Measurements from ENCODE around the gene MTFR1L. TPM values are rescaled to one million over a fixed set of nuclear protein-coding genes. Genes with fewer than 3 reads are reported as not detected.

Gene MTFR1L
- total RNA-seq, 1 experiment from 2014 or later, result 23.2 TPM

DNA sequence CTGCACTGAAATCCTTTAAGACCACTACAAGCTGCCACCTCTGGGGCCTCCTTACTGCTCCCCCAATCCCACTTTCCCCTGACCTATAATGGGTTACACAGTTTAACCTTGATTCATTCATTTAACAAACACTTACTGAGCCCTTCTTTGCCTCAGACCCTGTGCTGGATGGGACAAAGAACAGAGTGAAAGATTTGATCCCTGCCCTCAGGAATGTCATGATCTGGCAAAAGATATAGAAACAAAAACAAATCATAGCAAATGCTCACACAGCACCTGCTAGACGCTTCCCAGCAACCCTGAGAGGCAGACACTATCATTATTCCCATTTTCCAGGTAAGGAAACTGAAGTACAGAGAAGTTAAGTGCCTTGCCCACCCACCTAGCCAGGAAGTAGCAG, 46.5 kb downstream of the MTFR1L start:
- H3K4me1 Mint-ChIP-seq (ENCODE audit: low read depth, unreplicated experiment), result peaks cover 16% of the 10 kb centered on the region
- TF ChIP-seq, protein P1, sequence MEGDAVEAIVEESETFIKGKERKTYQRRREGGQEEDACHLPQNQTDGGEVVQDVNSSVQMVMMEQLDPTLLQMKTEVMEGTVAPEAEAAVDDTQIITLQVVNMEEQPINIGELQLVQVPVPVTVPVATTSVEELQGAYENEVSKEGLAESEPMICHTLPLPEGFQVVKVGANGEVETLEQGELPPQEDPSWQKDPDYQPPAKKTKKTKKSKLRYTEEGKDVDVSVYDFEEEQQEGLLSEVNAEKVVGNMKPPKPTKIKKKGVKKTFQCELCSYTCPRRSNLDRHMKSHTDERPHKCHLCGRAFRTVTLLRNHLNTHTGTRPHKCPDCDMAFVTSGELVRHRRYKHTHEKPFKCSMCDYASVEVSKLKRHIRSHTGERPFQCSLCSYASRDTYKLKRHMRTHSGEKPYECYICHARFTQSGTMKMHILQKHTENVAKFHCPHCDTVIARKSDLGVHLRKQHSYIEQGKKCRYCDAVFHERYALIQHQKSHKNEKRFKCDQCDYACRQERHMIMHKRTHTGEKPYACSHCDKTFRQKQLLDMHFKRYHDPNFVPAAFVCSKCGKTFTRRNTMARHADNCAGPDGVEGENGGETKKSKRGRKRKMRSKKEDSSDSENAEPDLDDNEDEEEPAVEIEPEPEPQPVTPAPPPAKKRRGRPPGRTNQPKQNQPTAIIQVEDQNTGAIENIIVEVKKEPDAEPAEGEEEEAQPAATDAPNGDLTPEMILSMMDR (IDR thresholded peaks at IDR 0.05; ENCODE audit: unreplicated experiment), result no peak
- no peak overlapping the region for H3K27ac Mint-ChIP-seq (ENCODE audit: unreplicated experiment)
- no peaks in the 10 kb centered on the region for H3K27me3 Mint-ChIP-seq (ENCODE audit: unreplicated experiment)
- intact Hi-C loops (cut with micrococcal nuclease; ENCODE audit: unreplicated experiment), result no loop called here
- no TSS peak for BruUV-seq (replicated peaks)
- DNase-seq, result no peak
- H3K4me3 Mint-ChIP-seq (ENCODE audit: low read depth, unreplicated experiment), result no peak overlapping the region
- CTCF ChIA-PET, result no interaction called here
- peaks cover 30% of the 10 kb centered on the region for H3K36me3 Mint-ChIP-seq (ENCODE audit: insufficient read depth, unreplicated experiment)
- H3K9me3 Mint-ChIP-seq (ENCODE audit: low read depth, unreplicated experiment), result no peaks in the 10 kb centered on the region

DNA sequence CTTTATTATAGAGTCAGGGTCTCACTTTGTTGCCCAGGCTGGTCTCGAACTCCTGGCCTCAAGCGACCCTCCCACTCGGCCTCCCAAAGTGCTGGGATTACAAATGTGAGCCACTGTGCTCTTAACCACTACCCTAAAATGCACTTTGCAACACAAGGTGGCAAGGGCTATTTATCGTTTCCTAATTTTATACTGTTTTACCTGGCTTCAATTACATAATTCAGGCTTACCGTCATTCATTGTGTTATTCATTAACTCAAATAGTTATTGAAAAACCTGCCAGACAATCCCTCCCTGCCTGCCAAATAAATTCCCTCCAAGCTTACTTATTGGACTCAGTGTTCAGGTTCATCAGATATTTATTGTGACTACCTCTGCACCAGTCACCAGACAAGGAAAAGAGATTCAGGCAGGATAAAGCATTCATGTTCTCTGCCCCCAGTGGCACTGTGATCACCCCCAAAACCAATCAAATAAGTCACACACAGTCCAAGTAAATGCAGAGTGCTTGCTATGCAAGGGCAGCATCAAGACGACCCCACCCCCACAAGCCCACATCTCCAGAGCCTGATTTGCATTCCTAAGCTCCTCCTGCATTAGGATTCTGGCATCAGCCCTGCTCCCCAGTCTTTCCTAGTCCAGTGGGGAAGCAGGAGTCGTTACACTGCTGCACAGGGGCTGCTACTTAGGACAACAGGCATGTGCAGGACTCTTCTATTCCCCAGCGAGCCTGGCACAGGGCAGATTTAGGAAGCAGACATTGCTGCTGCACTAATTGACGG, 47.6 kb downstream of the MTFR1L start:
- DNase-seq, result peak; percentile 54
- Mint-ChIP-seq H3K4me1 (ENCODE audit: low read depth, unreplicated experiment) (peaks cover 10% of the 10 kb centered on the region), H3K27me3 (ENCODE audit: unreplicated experiment) (no peaks in the 10 kb centered on the region), H3K9me3 (ENCODE audit: low read depth, unreplicated experiment) (no peaks in the 10 kb centered on the region), H3K27ac (ENCODE audit: unreplicated experiment) (peak overlapping the region; percentile 89), H3K4me3 (ENCODE audit: low read depth, unreplicated experiment) (peak overlapping the region; percentile 36), H3K36me3 (ENCODE audit: insufficient read depth, unreplicated experiment) (peaks cover 30% of the 10 kb centered on the region)
- BruUV-seq (replicated peaks), result no TSS peak
- CTCF ChIA-PET, result interaction anchor here (0.6 to 1.3 kb wide), 2 partner anchors 28 to 1782 kb away, joined by 3 to 8 read pairs; no protein-coding TSS in a partner anchor
- TF ChIP-seq, protein P1 (IDR thresholded peaks at IDR 0.05; ENCODE audit: unreplicated experiment), result no peak
- intact Hi-C loops (cut with micrococcal nuclease; ENCODE audit: unreplicated experiment), result no loop called here

DNA sequence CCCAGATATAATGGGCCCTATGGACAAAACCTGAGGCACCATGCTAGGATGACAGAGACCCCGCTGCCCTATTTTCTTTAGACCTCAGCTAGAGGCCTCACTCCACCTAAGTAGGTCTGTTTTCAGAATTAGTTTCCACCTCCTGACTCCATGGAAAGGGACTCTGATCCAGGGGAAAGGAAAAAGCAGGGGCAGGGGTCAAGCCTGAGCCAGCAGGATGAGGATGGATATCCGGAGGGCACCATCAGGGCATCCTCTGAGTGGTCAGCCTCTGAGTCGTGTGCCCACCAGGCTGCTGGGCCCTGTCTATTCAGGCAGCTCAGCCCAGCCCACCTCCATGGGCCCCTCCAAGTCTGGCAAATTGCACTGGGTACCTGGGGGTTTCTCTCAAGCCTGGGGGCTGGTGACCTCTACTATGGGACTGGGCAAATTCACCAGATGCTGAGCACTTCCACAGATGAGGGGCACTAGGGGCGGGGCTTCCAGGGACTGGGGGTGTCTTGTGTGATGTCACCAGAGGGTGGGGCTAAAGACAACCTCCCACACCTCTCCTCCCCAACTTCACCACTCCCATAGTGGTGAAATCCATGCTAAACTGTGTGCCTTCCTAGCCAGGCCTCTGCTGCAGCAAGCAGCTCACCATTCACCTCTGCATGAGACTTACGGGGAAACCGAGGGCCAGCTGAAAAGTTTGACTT, 50.3 kb downstream of the MTFR1L start:
- H3K9me3 Mint-ChIP-seq (ENCODE audit: low read depth, unreplicated experiment), result no peaks in the 10 kb centered on the region
- no peak for DNase-seq
- CTCF ChIA-PET, result interaction anchor here (0.6 kb wide), 1 partner anchor 51 kb away, joined by 9 read pairs; no protein-coding TSS in a partner anchor
- BruUV-seq (replicated peaks), result no TSS peak
- no peak overlapping the region for H3K27ac Mint-ChIP-seq (ENCODE audit: unreplicated experiment)
- TF ChIP-seq, protein P1 (IDR thresholded peaks at IDR 0.05; ENCODE audit: unreplicated experiment), result no peak
- H3K4me1 Mint-ChIP-seq (ENCODE audit: low read depth, unreplicated experiment), result peaks cover 10% of the 10 kb centered on the region
- no peak overlapping the region for H3K4me3 Mint-ChIP-seq (ENCODE audit: low read depth, unreplicated experiment)
- intact Hi-C loops (cut with micrococcal nuclease; ENCODE audit: unreplicated experiment), result no loop called here
- H3K36me3 Mint-ChIP-seq (ENCODE audit: insufficient read depth, unreplicated experiment), result peaks cover 19% of the 10 kb centered on the region
- no peaks in the 10 kb centered on the region for H3K27me3 Mint-ChIP-seq (ENCODE audit: unreplicated experiment)

DNA sequence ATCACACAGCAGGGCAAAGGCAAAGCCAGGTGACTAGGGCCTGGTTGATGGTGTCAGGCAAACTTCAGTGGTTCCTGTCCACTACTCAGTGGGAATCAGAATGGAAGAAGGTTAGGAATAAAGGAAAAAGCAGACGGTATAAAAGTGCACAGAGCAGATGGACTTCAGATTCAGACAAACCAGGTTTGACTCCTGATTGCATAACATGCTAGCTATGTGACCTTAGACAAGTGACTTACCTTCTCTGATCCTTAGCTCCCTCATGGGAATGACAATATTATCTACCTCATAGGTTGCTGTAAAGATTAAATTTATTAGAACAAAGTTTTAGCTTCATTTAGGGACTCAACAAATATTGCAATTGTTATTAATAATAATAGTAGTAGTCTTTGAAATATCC, 50.9 kb downstream of the MTFR1L start:
- peaks cover 10% of the 10 kb centered on the region for H3K4me1 Mint-ChIP-seq (ENCODE audit: low read depth, unreplicated experiment)
- H3K4me3 Mint-ChIP-seq (ENCODE audit: low read depth, unreplicated experiment), result no peak overlapping the region
- TF ChIP-seq, protein P1 (IDR thresholded peaks at IDR 0.05; ENCODE audit: unreplicated experiment), result no peak
- CTCF ChIA-PET, result interaction anchor here (0.6 kb wide), 1 partner anchor 52 kb away, joined by 9 read pairs; no protein-coding TSS in a partner anchor
- H3K36me3 Mint-ChIP-seq (ENCODE audit: insufficient read depth, unreplicated experiment), result peaks cover 25% of the 10 kb centered on the region
- H3K9me3 Mint-ChIP-seq (ENCODE audit: low read depth, unreplicated experiment), result no peaks in the 10 kb centered on the region
- H3K27me3 Mint-ChIP-seq (ENCODE audit: unreplicated experiment), result no peaks in the 10 kb centered on the region
- H3K27ac Mint-ChIP-seq (ENCODE audit: unreplicated experiment), result no peak overlapping the region
- BruUV-seq (replicated peaks), result no TSS peak
- intact Hi-C loops (cut with micrococcal nuclease; ENCODE audit: unreplicated experiment), result no loop called here
- no peak for DNase-seq

All from Calu3 (cell line).